RWPE2 (cell line): ENCODE measurements around the gene PLXNA3.
A peak's percentile ranks its signal among the peaks of the same experiment; 100 is the strongest.
"Not testable (repeated sequence)": the region's sequence is repeated elsewhere in the genome, so short reads cannot be mapped to it uniquely, and the experiment has no call there.

ENCODE experiments used
- ATAC-seq: fragments of 200-7000 bp; cut with Tn5 transposase; 3 replicates; pipeline ENCODE4 v1.9.1; 2021; ENCODE audit warnings: low read depth
- DNase-seq: peaks from one replicate; pipeline ENCODE4 v3.0.0-alpha.2; 2020; ENCODE audit warnings: low spot score
- H3K27ac ChIP-seq: fragments of 450-650 bp; 2 replicates; pipeline ENCODE4 v1.5.1; 2017; ENCODE audit warnings: mild to moderate bottlenecking; ENCODE audit not compliant: poor library complexity, severe bottlenecking
- H3K27me3 ChIP-seq: fragments of 250-450 bp; sonication (Bioruptor Pico); 2 replicates; pipeline ENCODE4 v1.5.1; 2021; ENCODE audit warnings: mild to moderate bottlenecking, moderate library complexity; ENCODE audit not compliant: insufficient read depth, poor library complexity, severe bottlenecking
- H3K36me3 ChIP-seq: fragments of 250-450 bp; sonication (Bioruptor Pico); 2 replicates; pipeline ENCODE4 v1.5.1; 2020; ENCODE audit warnings: low read depth, mild to moderate bottlenecking, moderate library complexity
- H3K4me1 ChIP-seq: fragments of 250-450 bp; sonication (Bioruptor Pico); 2 replicates; pipeline ENCODE4 v1.5.1; 2021; ENCODE audit warnings: mild to moderate bottlenecking, moderate library complexity; ENCODE audit not compliant: insufficient read depth, poor library complexity, severe bottlenecking
- H3K4me3 ChIP-seq: fragments of 250-450 bp; sonication (Bioruptor Pico); 2 replicates; pipeline ENCODE4 v1.5.1; 2021; ENCODE audit warnings: mild to moderate bottlenecking, moderate library complexity; ENCODE audit not compliant: severe bottlenecking
- H3K9me3 ChIP-seq: fragments of 250-450 bp; sonication (Bioruptor Pico); 2 replicates; pipeline ENCODE4 v1.5.1; 2021; ENCODE audit warnings: mild to moderate bottlenecking, moderate library complexity; ENCODE audit not compliant: severe bottlenecking
- TF ChIP-seq, protein P1 (sequence below): fragments of 450-650 bp; IDR thresholded peaks from one replicate; pipeline ENCODE4 v1.5.1; 2017; ENCODE audit warnings: mild to moderate bottlenecking, moderate library complexity; ENCODE audit not compliant: poor library complexity, severe bottlenecking

The PLXNA3 gene

DNA sequence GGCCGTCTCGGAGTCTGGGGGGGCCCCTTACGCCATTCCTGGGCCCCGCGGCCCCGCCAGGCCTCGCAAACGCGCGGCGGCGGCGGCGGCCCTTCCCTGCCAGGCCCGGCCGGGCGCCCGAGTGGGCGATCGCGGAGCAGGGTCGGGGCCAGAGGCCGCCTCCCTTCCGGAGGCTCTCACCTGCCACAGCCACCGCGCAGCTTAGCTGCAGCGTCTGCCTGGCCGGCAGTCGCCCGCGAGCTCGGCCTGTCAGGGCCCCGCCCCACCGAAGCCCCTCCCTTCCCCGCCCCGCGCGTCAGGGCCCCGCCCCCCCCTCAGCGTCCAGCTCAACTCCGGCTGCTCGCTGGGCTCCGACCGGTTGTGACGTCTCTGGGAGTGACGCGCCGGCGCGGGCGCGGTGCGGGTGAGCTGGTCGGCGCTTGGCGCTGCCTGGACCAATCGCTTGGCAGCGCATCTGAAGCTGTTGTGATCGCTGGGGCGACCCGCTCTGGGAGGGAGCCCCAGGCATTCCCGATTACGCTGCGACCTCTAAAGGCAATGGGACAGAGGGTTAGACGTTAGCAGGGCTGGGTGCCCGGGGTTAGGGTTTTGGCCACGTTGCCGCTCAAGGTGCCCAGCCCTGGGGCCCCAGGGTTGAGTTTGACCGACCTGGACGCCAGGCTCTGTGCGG, 32.5 kb downstream of the PLXNA3 start, which contains the start of gene SLC10A3:
TSS of gene SLC10A3 (minus strand) at position 216 of the 670 bp plus-strand sequence. CDS start 1,689 bp downstream, outside the sequence.
- Histone ChIP-seq H3K4me3 (peak within 1 kb of the TSS; percentile 60), H3K36me3 (peaks cover 12% of the 10 kb centered on the region), H3K4me1 (no peaks in the 10 kb centered on the region), H3K9me3 (no peaks in the 10 kb centered on the region), H3K27me3 (no peaks in the 10 kb centered on the region), H3K27ac (peak within 1 kb of the TSS; percentile 64)
- ATAC-seq = peak; percentile 85
- peak; percentile 87 for DNase-seq
- TF ChIP-seq, protein P1, sequence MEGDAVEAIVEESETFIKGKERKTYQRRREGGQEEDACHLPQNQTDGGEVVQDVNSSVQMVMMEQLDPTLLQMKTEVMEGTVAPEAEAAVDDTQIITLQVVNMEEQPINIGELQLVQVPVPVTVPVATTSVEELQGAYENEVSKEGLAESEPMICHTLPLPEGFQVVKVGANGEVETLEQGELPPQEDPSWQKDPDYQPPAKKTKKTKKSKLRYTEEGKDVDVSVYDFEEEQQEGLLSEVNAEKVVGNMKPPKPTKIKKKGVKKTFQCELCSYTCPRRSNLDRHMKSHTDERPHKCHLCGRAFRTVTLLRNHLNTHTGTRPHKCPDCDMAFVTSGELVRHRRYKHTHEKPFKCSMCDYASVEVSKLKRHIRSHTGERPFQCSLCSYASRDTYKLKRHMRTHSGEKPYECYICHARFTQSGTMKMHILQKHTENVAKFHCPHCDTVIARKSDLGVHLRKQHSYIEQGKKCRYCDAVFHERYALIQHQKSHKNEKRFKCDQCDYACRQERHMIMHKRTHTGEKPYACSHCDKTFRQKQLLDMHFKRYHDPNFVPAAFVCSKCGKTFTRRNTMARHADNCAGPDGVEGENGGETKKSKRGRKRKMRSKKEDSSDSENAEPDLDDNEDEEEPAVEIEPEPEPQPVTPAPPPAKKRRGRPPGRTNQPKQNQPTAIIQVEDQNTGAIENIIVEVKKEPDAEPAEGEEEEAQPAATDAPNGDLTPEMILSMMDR = peak; percentile 17

DNA sequence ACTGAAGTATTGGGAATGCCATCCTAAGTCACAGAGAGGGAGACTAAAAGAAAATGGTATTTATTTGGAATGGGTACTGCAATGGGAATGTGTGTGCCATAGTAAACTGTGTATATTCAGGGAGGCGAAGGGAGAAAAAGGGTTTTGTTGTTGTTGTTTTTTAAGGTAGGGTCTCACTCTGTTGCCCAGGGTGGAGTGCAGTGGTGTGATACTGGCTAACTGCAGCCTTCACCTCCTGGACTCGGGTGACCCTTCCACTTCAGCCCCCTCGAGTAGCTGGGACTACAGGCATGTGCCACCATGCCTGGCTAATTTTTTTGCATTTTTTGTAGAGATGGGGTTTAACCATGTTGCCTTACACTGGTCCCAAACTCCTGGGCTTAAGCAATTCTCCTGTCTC, 36.6 kb downstream of the PLXNA3 start:
- DNase-seq = no peak

DNA sequence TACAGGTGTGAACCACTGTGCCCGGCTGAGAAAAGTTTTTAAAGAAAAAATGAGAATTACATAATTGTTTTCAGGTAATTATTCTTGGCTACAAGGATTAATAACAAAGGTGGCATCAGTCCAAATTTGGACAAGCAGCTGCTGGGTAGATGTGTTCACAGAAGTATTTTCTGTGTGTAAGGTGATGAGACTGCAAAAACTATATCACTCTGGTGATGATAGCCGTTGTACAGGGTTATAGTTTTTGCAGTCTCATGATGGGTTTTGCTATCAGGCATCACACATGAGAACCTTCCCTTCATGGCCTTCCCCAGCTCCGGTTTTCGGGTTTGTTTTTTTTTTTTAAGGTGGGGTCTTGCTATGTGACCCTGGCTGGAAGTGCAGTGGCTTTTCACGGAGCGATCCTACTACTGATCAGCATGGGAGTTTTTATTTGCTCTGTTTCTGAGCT, 37.4 kb downstream of the PLXNA3 start:
- Histone ChIP-seq H3K27me3 (no peaks in the 10 kb centered on the region), H3K4me1 (no peaks in the 10 kb centered on the region), H3K9me3 (no peaks in the 10 kb centered on the region), H3K27ac (no peak overlapping the region), H3K4me3 (no peak overlapping the region), H3K36me3 (no peaks in the 10 kb centered on the region)
- ATAC-seq (no peak), DNase-seq (no peak)
- TF ChIP-seq, protein P1 = no peak

More for the DNA sequence above, 36.6 kb downstream of the PLXNA3 start:
- H3K4me1 ChIP-seq = no peaks in the 10 kb centered on the region
- ATAC-seq = no peak
- H3K27me3 ChIP-seq = no peaks in the 10 kb centered on the region
- H3K9me3 ChIP-seq = no peaks in the 10 kb centered on the region
- H3K4me3 ChIP-seq = no peak overlapping the region
- no peaks in the 10 kb centered on the region for H3K36me3 ChIP-seq
- TF ChIP-seq, protein P1 = no peak
- H3K27ac ChIP-seq = no peak overlapping the region

DNA sequence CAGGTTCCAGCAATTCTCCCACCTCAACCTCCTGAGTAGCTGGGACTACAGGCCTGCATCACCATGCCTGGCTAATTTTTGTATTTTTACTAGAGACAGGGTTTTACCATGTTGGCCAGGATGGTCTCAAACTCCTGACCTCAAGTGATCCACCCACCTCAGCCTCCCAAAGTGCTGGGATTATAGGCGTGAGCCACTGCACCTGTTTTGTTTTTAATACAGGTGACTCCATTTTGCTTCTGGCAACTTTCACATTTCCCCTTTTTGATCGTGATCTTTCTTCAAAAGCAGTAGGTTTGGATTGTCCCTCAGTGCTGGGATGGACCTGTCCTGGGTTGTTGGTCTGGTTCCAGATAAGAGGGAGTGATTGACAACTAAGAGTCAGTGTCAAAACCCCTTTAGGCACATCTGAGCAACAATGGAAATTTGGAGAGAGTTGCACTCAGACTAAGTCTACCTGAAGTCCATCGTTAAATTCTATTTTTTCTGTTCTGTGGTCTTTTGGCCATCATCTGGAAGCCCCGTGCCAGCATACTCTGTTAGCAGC, 38.6 kb downstream of the PLXNA3 start:
- H3K27ac ChIP-seq, ATAC-seq, H3K27me3 ChIP-seq: not testable (repeated sequence)

DNA sequence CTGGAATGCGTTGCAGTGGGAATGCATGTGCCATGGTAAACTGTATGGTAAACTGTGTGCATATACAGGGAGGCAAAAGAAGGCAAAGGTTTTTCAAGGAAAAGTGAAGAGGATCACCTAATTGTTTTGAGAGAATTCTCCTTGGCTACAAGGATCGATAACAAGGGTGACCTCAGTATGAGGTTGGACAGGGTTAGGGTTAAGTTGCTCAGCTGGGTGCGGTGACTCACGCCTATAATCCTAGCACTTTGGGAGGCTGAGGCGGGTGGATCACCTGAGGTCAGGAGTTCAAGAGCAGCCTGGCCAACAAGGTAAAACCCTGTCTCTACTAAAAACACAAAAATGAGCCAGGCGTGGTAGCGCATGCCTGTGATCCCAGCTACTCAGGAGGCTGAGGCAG, 43.3 kb downstream of the PLXNA3 start:
- H3K27me3 ChIP-seq, H3K27ac ChIP-seq, H3K9me3 ChIP-seq, DNase-seq, ATAC-seq, H3K4me3 ChIP-seq, H3K4me1 ChIP-seq, H3K36me3 ChIP-seq: not testable (repeated sequence)

More for the DNA sequence above, 38.6 kb downstream of the PLXNA3 start:
- not testable (repeated sequence) for DNase-seq, H3K4me3 ChIP-seq, H3K9me3 ChIP-seq, H3K4me1 ChIP-seq, H3K36me3 ChIP-seq

DNA sequence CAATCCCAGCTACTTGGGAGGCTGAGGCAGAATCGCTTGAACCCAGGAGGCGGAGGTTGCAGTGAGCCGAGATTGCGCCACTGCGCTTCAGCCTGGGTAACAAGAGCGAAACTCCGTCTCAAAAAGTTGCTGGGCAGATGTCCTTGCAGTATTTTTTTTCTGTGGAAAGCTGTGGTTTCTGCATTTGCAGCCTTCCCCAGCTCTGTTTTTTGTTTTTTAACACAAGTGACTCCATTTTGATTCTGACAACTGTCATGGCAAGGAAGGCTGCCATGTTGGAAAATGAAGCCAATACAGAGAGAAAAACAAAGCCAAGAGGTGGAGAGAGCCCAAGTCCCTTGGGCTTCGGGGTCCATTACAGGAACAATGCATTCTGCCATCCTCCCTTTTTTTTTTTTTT, 44.0 kb downstream of the PLXNA3 start:
- H3K36me3 ChIP-seq = no peaks in the 10 kb centered on the region
- no peaks in the 10 kb centered on the region for H3K9me3 ChIP-seq
- DNase-seq (no peak), ATAC-seq (no peak)
- no peaks in the 10 kb centered on the region for H3K27me3 ChIP-seq
- H3K27ac ChIP-seq = no peak overlapping the region
- peaks cover 2% of the 10 kb centered on the region for H3K4me1 ChIP-seq
- TF ChIP-seq, protein P1 = no peak
- no peak overlapping the region for H3K4me3 ChIP-seq
